HepG2 (cell line): ENCODE data around the gene HMGB2. TPM values are rescaled to one million over a fixed set of nuclear protein-coding genes. Genes with fewer than 3 reads are reported as not detected.

Experiments
- ATAC-seq: fragments of 200-7000 bp; cut with Tn5 transposase; 3 replicates; pipeline ENCODE4 v1.9.1; 2020; ENCODE audit warnings: mild to moderate bottlenecking, moderate library complexity
- BruUV-seq: library from RNA; stranded (reverse); fragments of 400-500 nt; replicated peaks from 2 replicates; lab custom pipeline; 2021; lab: Mats Ljungman, UMichigan
- CTCF ChIA-PET: fragments of 300-600 bp; formaldehyde crosslinking; extraction: SDS; loops from one replicate; lab custom pipeline; 2021; ENCODE audit warnings: low total read pairs, inconsistent platforms, low intra/inter-chr PET ratio; lab: Yijun Ruan, JAX
- POLR2A ChIA-PET: fragments of 350-600 bp; sonication (Branson Sonifier 250); formaldehyde crosslinking; loops from one replicate; lab custom pipeline; 2020; ENCODE audit warnings: antibody characterized with exemption, inconsistent platforms; lab: Yijun Ruan, JAX
- DNase-seq: peaks from one replicate; pipeline ENCODE4 v3.0.0-alpha.2; 2015; ENCODE audit warnings: low spot score
- FAIRE-seq: peaks from 3 replicates; lab custom pipeline; 2011; peaks lifted over from hg19 to GRCh38; lab: Jason Lieb, UNC
- H2AFZ ChIP-seq: one replicate; pipeline ENCODE4 v1.6.1; 2011; ENCODE audit warnings: low read length, inconsistent platforms
- H3K27ac ChIP-seq: fragments of 300-600 bp; 3 replicates; pipeline ENCODE4 v1.8.0; 2011; ENCODE audit warnings: mixed run types, mild to moderate bottlenecking, mixed read lengths, low read length, inconsistent platforms; ENCODE audit not compliant: insufficient read depth; ENCODE audit errors: extremely low read length
- H3K27me3 ChIP-seq, 2 experiments: fragments of 200-600 bp in 1 of 2; 2 replicates in 1 of 2; 3 replicates in 1 of 2; pipeline versions ENCODE4 v1.6.0 to v1.8.0; 2011; ENCODE audit warnings: low read length in 2 of 2, mild to moderate bottlenecking in 2 of 2, moderate library complexity in 2 of 2, inconsistent platforms in 1 of 2; ENCODE audit not compliant: insufficient read depth in 2 of 2, control insufficient read depth in 1 of 2
- H3K36me3 ChIP-seq, 2 experiments: fragments of 200-600 bp in 1 of 2; replicated peaks in 1 of 2; 2 replicates in 1 of 2; 3 replicates in 1 of 2; pipeline versions ENCODE4 v1.5.1 to v1.8.0; 2011; ENCODE audit warnings: low read length in 2 of 2, inconsistent platforms in 1 of 2; ENCODE audit not compliant: insufficient read depth in 2 of 2, control insufficient read depth in 1 of 2
- H3K4me1 ChIP-seq: 2 replicates; pipeline ENCODE4 v1.5.1; 2012; ENCODE audit warnings: low read length, inconsistent platforms; ENCODE audit not compliant: insufficient read depth
- H3K4me2 ChIP-seq: 2 replicates; pipeline ENCODE4 v1.6.0; 2011; ENCODE audit warnings: low read depth, low read length, inconsistent platforms
- H3K4me3 ChIP-seq, 3 experiments: fragments of 200-600 bp in 1 of 3; sonication (generic), shearing (Covaris generic) in 1 of 3; replicated peaks in 1 of 3; 2 replicates each; pipeline ENCODE4 v1.5.1; 2011 to 2016; ENCODE audit warnings: low read length in 3 of 3, inconsistent platforms in 2 of 3, low read depth in 2 of 3, mild to moderate bottlenecking in 2 of 3, control low read depth in 1 of 3, mixed read lengths in 1 of 3; ENCODE audit not compliant: insufficient read depth in 1 of 3
- H3K79me2 ChIP-seq: one replicate; pipeline ENCODE4 v1.6.1; 2011; ENCODE audit warnings: low read length, inconsistent platforms; ENCODE audit not compliant: insufficient read depth
- H3K9ac ChIP-seq: 2 replicates; pipeline ENCODE4 v1.6.0; 2011; ENCODE audit warnings: mild to moderate bottlenecking, low read depth, low read length, inconsistent platforms; ENCODE audit not compliant: insufficient read depth
- H3K9me3 ChIP-seq: 2 replicates; pipeline ENCODE4 v1.5.1; 2012; ENCODE audit warnings: mild to moderate bottlenecking, low read length
- H4K20me1 ChIP-seq: 2 replicates; pipeline ENCODE4 v1.6.0; 2011; ENCODE audit warnings: inconsistent platforms, mild to moderate bottlenecking, low read length, moderate library complexity; ENCODE audit not compliant: insufficient read depth
- AGO1 ChIP-seq: fragments of 200-400 bp; formaldehyde crosslinking; IDR thresholded peaks from 2 replicates; pipeline ENCODE4 v1.6.1; 2017; ENCODE audit warnings: mild to moderate bottlenecking, low read depth, low read length, moderate library complexity; ENCODE audit not compliant: poor library complexity, severe bottlenecking
- CREB3 ChIP-seq: sonication (generic); formaldehyde crosslinking; IDR thresholded peaks from 2 replicates; pipeline ENCODE4 v1.5.0; 2020; ENCODE audit warnings: missing genetic modification reagents
- GZF1 ChIP-seq: sonication (generic); formaldehyde crosslinking; IDR thresholded peaks from 2 replicates; pipeline ENCODE4 v1.5.1; 2020; ENCODE audit warnings: mild to moderate bottlenecking, missing genetic modification reagents
- HOXA7 ChIP-seq: sonication (generic); formaldehyde crosslinking; IDR thresholded peaks from 2 replicates; pipeline ENCODE4 v1.8.1; 2022; ENCODE audit warnings: mild to moderate bottlenecking, missing genetic modification reagents, moderate library complexity
- MIXL1 ChIP-seq: IDR thresholded peaks from 2 replicates; pipeline ENCODE4 v1.6.1; 2016
- THAP7 ChIP-seq: sonication (generic); formaldehyde crosslinking; IDR thresholded peaks from 2 replicates; pipeline ENCODE4 v1.8.1; 2023; ENCODE audit warnings: mild to moderate bottlenecking, missing genetic modification reagents
- TRAFD1 ChIP-seq: sonication (generic); formaldehyde crosslinking; IDR thresholded peaks from 2 replicates; pipeline ENCODE4 v1.5.1; 2020; ENCODE audit warnings: missing genetic modification reagents, mild to moderate bottlenecking, borderline replicate concordance
- ZBTB7A ChIP-seq: sonication (generic); formaldehyde crosslinking; IDR thresholded peaks from 2 replicates; pipeline ENCODE4 v1.8.0; 2022; ENCODE audit warnings: mild to moderate bottlenecking, missing genetic modification reagents
- ZNF446 ChIP-seq: sonication (generic); formaldehyde crosslinking; IDR thresholded peaks from 2 replicates; pipeline ENCODE4 v1.5.0; 2020; ENCODE audit warnings: mild to moderate bottlenecking, missing genetic modification reagents
- ZNF451 ChIP-seq: sonication (generic); formaldehyde crosslinking; IDR thresholded peaks from 2 replicates; pipeline ENCODE4 v1.5.0; 2020; ENCODE audit warnings: mild to moderate bottlenecking, missing genetic modification reagents
- ZNF691 ChIP-seq: sonication (generic); formaldehyde crosslinking; IDR thresholded peaks from 2 replicates; pipeline ENCODE4 v1.4.0; 2020; ENCODE audit warnings: missing genetic modification reagents, low read depth, mild to moderate bottlenecking, borderline replicate concordance
- WGBS: methylation state at CpG from one replicate; pipeline ENCODE4 v1.1.6; 2017; ENCODE audit warnings: low lambda C conversion rate; 5-methylcytosine and 5-hydroxymethylcytosine counted together
- in situ Hi-C: cut with HindIII; loops from 2 replicates; pipeline ENCODE4 v1.10.0; 2017; ENCODE audit warnings: low pct_unique_long_range_greater_than_20kb; ENCODE audit not compliant: extremely low pct_ligation_motif_present
- intact Hi-C: fragments of 100-400 bp; cut with micrococcal nuclease; formaldehyde crosslinking; loops from one replicate; pipeline ENCODE4 v1.10.0; 2022; ENCODE audit not compliant: unreplicated experiment
- polyA plus RNA-seq, 8 experiments: library from polyadenylated mRNA; depleted of rRNA in 3 of 8; stranded (reverse) in 7 of 8; unstranded in 1 of 8; fragments of >200 nt; fragmentation: Illumina TruSeq in 4 of 8; extraction: Trizol in 4 of 8; gene quantifications; 2 replicates each; pipeline versions ENCODE4 v1.2.1 to v1.2.3, GENCODE V29; 2011 to 2016; ENCODE audit warnings: low read depth in 4 of 8, missing spikeins in 1 of 8, mixed read lengths in 1 of 8; ENCODE audit not compliant: insufficient read depth in 1 of 8
- total RNA-seq, 5 experiments: library from RNA; depleted of rRNA; stranded (reverse); fragments of >200 nt; fragmentation: Illumina TruSeq; extraction: Trizol; gene quantifications; 2 replicates each; pipeline ENCODE4 v1.2.3, GENCODE V29; 2016; ENCODE audit warnings: low read depth in 1 of 5

Gene HMGB2
- total and polyA plus RNA-seq, 2 of the 13 experiments (the other 11 are each of a cell fraction or from before 2014, with no cell fraction given), result 90.5 to 332 TPM

- intact Hi-C loops (no loop called here), in situ Hi-C loops (no loop called here)
- Histone ChIP-seq H3K9me3 (no peaks in the 10 kb centered on the region), H3K4me2 (no peak overlapping the region), H3K4me3 (no peak overlapping the region), H2AFZ (no peak overlapping the region), H3K79me2 (no peaks in the 10 kb centered on the region), H3K9ac (no peak overlapping the region), H3K27me3 (0 out of 5 replicates have a peak, but pooled peaks cover 0 to 12% of the 10 kb centered on the region in 2 experiments), H4K20me1 (no peaks in the 10 kb centered on the region; the same call in 1 of the 2 replicates), H3K36me3 (no peaks in the 10 kb centered on the region), H3K4me1 (no peaks in the 10 kb centered on the region), H3K27ac (no peak overlapping the region)
- FAIRE-seq (no peak), ATAC-seq (no peak), DNase-seq (no peak)
- WGBS, result 4% methylated on average over 1 of the region's 1 CpG
- CTCF ChIA-PET, result no interaction called here
- POLR2A ChIA-PET, result no interaction called here
- no TSS peak for BruUV-seq
- TF ChIP-seq ZNF446 (no peak), GZF1 (CRISPR knock-in tag) (no peak), HOXA7 (CRISPR knock-in tag) (no peak)
These were observed 39.7 kb downstream of the HMGB2 start for GRCh38 chr4:173294444-173294843.

- intact Hi-C loops, result no loop called here
- CTCF ChIA-PET, result no interaction called here
- no peak for TF ChIP-seq MIXL1
- no peak for TF ChIP-seq ZNF451
- TF ChIP-seq CREB3 (CRISPR knock-in tag), result no peak
- no peak for TF ChIP-seq TRAFD1
- TF ChIP-seq AGO1, result no peak
- TF ChIP-seq ZBTB7A (CRISPR knock-in tag), result no peak
- TF ChIP-seq THAP7 (CRISPR knock-in tag), result no peak
- no peak for TF ChIP-seq ZNF691 (CRISPR knock-in tag)
These were observed 40.5 kb downstream of the HMGB2 start for GRCh38 chr4:173293663-173294062.

More at GRCh38 chr4:173293663-173294062, 40.5 kb downstream of the HMGB2 start:
- 0 out of 5 replicates have a peak, but pooled peaks cover 0 to 12% of the 10 kb centered on the region in 2 experiments for H3K27me3 ChIP-seq
- H3K4me3 ChIP-seq, result no peak overlapping the region
- no peak overlapping the region for H3K9ac ChIP-seq
- in situ Hi-C loops, result no loop called here
- 33% methylated on average over 6 of the region's 7 CpGs for WGBS
- H2AFZ ChIP-seq, result no peak overlapping the region
- H3K27ac ChIP-seq, result no peak overlapping the region
- DNase-seq (no peak), ATAC-seq (no peak), FAIRE-seq (no peak)
- BruUV-seq, result no TSS peak
- H3K36me3 ChIP-seq, result no peaks in the 10 kb centered on the region
- H3K79me2 ChIP-seq, result no peaks in the 10 kb centered on the region
- POLR2A ChIA-PET, result no interaction called here
- H3K9me3 ChIP-seq, result no peaks in the 10 kb centered on the region
- no peak overlapping the region for H3K4me2 ChIP-seq
- H3K4me1 ChIP-seq, result no peaks in the 10 kb centered on the region
- H4K20me1 ChIP-seq, result no peaks in the 10 kb centered on the region; the same call in 1 of the 2 replicates
